Activated naive CD4-positive, alpha-beta T cell treated with anti-CD3 and anti-CD28 coated beads, Interleukin-2, amount 10 ng/mL, durations not matched to agents 7 days and 5 days (primary cell): ENCODE data around the gene ARTN.

Experiments used
- CTCF ChIA-PET: fragments of 350-600 bp; sonication (Branson Sonifier 250); formaldehyde crosslinking; loops from one replicate; lab custom pipeline; 2021; ENCODE audit warnings: antibody characterized with exemption; lab: Charles Lee
- DNase-seq: peaks from one replicate; pipeline ENCODE4 v3.0.0-alpha.2; 2020
- H3K27ac Mint-ChIP-seq: one replicate; pipeline ENCODE4 v1.8.0; 2021; ENCODE audit warnings: mild to moderate bottlenecking, moderate library complexity, mixed read lengths
- H3K27me3 Mint-ChIP-seq: one replicate; pipeline ENCODE4 v1.8.0; 2021; ENCODE audit warnings: mild to moderate bottlenecking, mixed read lengths
- H3K36me3 Mint-ChIP-seq: one replicate; pipeline ENCODE4 v1.8.0; 2021; ENCODE audit warnings: mixed read lengths
- H3K4me1 Mint-ChIP-seq: one replicate; pipeline ENCODE4 v1.8.0; 2021; ENCODE audit warnings: mixed read lengths
- H3K4me3 Mint-ChIP-seq: one replicate; pipeline ENCODE4 v1.8.0; 2021; ENCODE audit warnings: mild to moderate bottlenecking, moderate library complexity, mixed read lengths
- H3K9me3 Mint-ChIP-seq: one replicate; pipeline ENCODE4 v1.8.0; 2021; ENCODE audit warnings: mixed read lengths

ARTN gene, protein sequence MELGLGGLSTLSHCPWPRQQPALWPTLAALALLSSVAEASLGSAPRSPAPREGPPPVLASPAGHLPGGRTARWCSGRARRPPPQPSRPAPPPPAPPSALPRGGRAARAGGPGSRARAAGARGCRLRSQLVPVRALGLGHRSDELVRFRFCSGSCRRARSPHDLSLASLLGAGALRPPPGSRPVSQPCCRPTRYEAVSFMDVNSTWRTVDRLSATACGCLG

DNA sequence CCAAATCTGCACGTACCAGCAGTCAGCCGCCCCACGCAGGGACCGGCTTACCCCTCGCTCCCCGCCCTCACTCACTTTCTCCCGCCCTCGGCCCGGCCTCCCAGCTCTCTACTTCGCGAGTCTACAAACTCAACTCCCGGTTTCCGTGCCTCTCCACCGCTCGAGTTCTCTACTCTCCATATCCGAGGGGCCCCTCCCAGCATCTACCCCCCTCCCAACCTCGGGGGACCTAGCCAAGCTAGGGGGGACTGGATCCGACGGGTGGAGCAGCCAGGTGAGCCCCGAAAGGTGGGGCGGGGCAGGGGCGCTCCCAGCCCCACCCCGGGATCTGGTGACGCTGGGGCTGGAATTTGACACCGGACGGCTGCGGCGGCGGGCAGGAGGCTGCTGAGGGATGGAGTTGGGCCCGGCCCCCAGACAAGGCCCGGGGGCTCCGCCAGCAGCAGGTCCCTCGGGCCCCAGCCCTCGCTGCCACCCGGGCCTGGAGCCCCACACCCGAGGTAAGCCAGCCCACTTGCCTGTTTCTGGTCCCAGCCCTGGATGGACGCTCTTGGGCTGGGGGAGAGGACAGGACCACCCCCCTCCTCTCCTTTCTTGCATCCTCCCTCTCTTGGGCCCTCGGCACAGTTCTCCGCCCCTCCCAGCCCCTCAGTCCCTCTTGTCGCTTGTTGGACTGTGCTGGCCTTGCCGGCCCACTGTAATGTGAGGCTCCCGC lies at the start of gene ARTN:
Gene ARTN (plus strand): TSS at position 416 of the 715 bp plus-strand sequence. CDS start 1,856 bp downstream, outside the sequence.
- Mint-ChIP-seq H3K9me3 (no peaks in the 10 kb centered on the region), H3K36me3 (no peaks in the 10 kb centered on the region), H3K4me3 (no peak within 1 kb of the TSS), H3K27ac (no peak within 1 kb of the TSS), H3K4me1 (peaks cover 14% of the 10 kb centered on the region), H3K27me3 (peaks cover 55% of the 10 kb centered on the region)
- CTCF ChIA-PET: interaction anchor here (0.6 to 13.7 kb wide), 28 partner anchors 8 to 703 kb away, joined by 3 to 452 read pairs (median 4); partner anchors contain the start of genes ATP6V0B, IPO13 and PTPRF
- DNase-seq: peak; percentile 25

- H3K4me1 Mint-ChIP-seq: peaks cover 4% of the 10 kb centered on the region
- CTCF ChIA-PET: interaction anchor here (1.4 kb wide), 1 partner anchor 48 kb away, joined by 3 read pairs; the partner anchor contains the start of gene ARTN
- H3K36me3 Mint-ChIP-seq: no peaks in the 10 kb centered on the region
- no peaks in the 10 kb centered on the region for H3K27me3 Mint-ChIP-seq
- no peak overlapping the region for H3K27ac Mint-ChIP-seq
- H3K9me3 Mint-ChIP-seq: no peaks in the 10 kb centered on the region
- no peak overlapping the region for H3K4me3 Mint-ChIP-seq
- no peak for DNase-seq
These were observed 48.3 kb upstream of the ARTN start for GRCh38 chr1:43885279-43885801.

DNA sequence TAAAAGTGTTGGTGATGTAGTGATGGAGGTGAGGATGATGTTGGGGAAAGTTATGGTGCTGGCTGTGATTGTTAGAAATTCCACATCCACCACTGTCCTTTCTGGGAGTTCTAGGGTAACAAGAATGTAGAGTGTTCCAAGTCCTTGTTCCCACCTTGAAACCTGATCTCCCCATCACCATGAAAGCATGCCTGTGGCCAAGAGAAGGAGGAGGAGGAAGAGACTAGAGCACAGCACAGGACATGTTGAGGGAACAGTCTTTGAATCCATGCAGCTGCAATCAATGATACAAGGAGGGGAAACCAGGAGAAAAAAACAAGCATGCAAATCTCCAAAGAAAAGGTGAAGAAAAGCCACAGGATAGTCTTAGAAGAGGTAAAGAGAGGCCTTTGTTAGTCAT lies 45.9 kb upstream of the ARTN start:
- Mint-ChIP-seq H3K9me3 (no peaks in the 10 kb centered on the region), H3K27ac (no peak overlapping the region), H3K27me3 (no peaks in the 10 kb centered on the region), H3K36me3 (no peaks in the 10 kb centered on the region), H3K4me3 (no peak overlapping the region), H3K4me1 (peaks cover 4% of the 10 kb centered on the region)
- CTCF ChIA-PET: no interaction called here
- no peak for DNase-seq

GRCh38 chr1:43890815-43891214 lies 42.8 kb upstream of the ARTN start:
- Mint-ChIP-seq H3K27ac (no peak overlapping the region), H3K4me1 (no peaks in the 10 kb centered on the region), H3K4me3 (no peak overlapping the region), H3K9me3 (no peaks in the 10 kb centered on the region), H3K36me3 (no peaks in the 10 kb centered on the region), H3K27me3 (no peaks in the 10 kb centered on the region)
- CTCF ChIA-PET: no interaction called here
- DNase-seq: no peak

- Mint-ChIP-seq H3K36me3 (peaks cover 4% of the 10 kb centered on the region), H3K27me3 (no peaks in the 10 kb centered on the region), H3K9me3 (no peaks in the 10 kb centered on the region), H3K4me3 (no peak overlapping the region), H3K4me1 (no peaks in the 10 kb centered on the region), H3K27ac (no peak overlapping the region)
- CTCF ChIA-PET: no interaction called here
- no peak for DNase-seq
These were observed 40.6 kb upstream of the ARTN start for GRCh38 chr1:43893006-43893405.

GRCh38 chr1:43898981-43899380 lies 34.6 kb upstream of the ARTN start:
- Mint-ChIP-seq H3K27ac (no peak overlapping the region), H3K36me3 (peaks cover 6% of the 10 kb centered on the region)
- CTCF ChIA-PET: no interaction called here

DNA sequence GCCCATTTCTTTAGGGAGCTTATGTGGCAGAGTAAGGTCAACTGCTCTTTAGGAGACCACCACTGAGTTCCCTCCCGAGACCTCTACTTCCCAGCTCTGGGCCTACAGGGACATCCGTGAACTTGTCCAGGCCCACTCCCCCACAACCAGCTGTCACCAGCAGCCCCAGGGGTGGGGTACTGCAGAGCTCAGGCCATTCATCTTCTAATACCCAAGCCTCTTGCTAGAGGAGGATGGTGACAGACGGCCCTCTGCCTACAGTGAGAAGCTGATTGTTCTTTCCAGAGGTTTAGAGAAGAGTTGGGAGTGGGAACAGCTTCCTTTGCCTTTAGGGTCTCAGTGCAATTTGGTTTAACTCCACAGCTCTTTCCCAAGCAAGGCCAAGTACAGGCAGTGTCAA lies 33.2 kb upstream of the ARTN start:
- peaks cover 6% of the 10 kb centered on the region for H3K36me3 Mint-ChIP-seq
- no peak overlapping the region for H3K4me3 Mint-ChIP-seq
- H3K27ac Mint-ChIP-seq: no peak overlapping the region
- no peaks in the 10 kb centered on the region for H3K27me3 Mint-ChIP-seq
- CTCF ChIA-PET: interaction anchor here (0.9 to 2.5 kb wide), 3 partner anchors 30 to 136 kb away, joined by 3 to 7 read pairs (median 3); no protein-coding TSS in a partner anchor
- H3K9me3 Mint-ChIP-seq: no peaks in the 10 kb centered on the region
- DNase-seq: no peak
- H3K4me1 Mint-ChIP-seq: no peaks in the 10 kb centered on the region

More at GRCh38 chr1:43898981-43899380, 34.6 kb upstream of the ARTN start:
- Mint-ChIP-seq H3K27me3 (no peaks in the 10 kb centered on the region), H3K4me1 (no peaks in the 10 kb centered on the region), H3K9me3 (no peaks in the 10 kb centered on the region), H3K4me3 (no peak overlapping the region)
- DNase-seq: no peak

DNA sequence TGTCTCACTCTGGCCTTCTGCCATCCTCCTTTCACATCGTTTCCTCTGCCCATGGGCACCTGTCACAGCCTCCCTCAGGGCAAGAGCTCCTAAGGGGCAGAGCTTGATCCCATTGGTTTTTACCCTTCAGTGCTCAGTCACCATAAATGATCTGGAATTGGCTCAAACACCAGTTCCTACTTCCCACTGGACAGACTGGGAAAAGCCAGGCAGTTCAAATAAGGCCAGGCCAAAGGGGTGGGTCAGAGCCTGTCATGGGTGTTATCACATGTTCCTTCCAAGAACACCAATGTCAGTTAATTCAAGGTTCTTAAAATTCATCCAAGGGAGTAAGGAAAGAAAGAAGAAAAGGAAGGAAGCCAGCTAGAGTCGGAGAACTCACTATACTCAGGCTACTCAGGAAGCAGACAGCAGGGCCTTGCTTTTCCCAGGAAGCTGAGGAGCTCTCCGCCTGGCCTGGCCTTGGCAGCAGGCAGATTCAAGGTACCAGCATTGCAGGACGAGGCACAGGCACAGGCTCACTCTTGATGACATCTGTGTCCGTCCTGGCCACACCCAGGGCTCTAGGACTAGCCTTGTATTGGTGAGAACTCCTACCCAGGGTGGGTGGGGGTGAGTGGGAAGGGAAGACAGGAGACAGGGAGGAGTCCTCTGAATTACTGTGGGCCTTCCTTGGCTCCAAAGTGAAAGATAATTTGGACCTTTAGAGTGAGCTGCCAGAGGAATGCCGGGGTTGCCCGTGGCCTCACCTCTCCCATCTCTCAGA lies 32.2 kb upstream of the ARTN start:
- H3K9me3 Mint-ChIP-seq: no peaks in the 10 kb centered on the region
- no peaks in the 10 kb centered on the region for H3K27me3 Mint-ChIP-seq
- no peak for DNase-seq
- no peak overlapping the region for H3K27ac Mint-ChIP-seq
- peaks cover 6% of the 10 kb centered on the region for H3K36me3 Mint-ChIP-seq
- H3K4me3 Mint-ChIP-seq: no peak overlapping the region
- CTCF ChIA-PET: interaction anchor here (2.5 to 2.8 kb wide), 2 partner anchors 33 to 138 kb away, joined by 7 to 12 read pairs; no protein-coding TSS in a partner anchor
- H3K4me1 Mint-ChIP-seq: no peaks in the 10 kb centered on the region

GRCh38 chr1:43902058-43902831 lies 31.4 kb upstream of the ARTN start:
- H3K27me3 Mint-ChIP-seq: no peaks in the 10 kb centered on the region
- peaks cover 6% of the 10 kb centered on the region for H3K36me3 Mint-ChIP-seq
- H3K4me3 Mint-ChIP-seq: no peak overlapping the region
- CTCF ChIA-PET: interaction anchor here (2.5 to 2.8 kb wide), 2 partner anchors 33 to 139 kb away, joined by 7 to 12 read pairs; no protein-coding TSS in a partner anchor
- no peak overlapping the region for H3K27ac Mint-ChIP-seq
- no peaks in the 10 kb centered on the region for H3K4me1 Mint-ChIP-seq
- no peaks in the 10 kb centered on the region for H3K9me3 Mint-ChIP-seq
- no peak for DNase-seq

GRCh38 chr1:43904660-43905551 lies 28.7 kb upstream of the ARTN start:
- no peak overlapping the region for H3K27ac Mint-ChIP-seq
- CTCF ChIA-PET: interaction anchor here (1.0 kb wide), 1 partner anchor 142 kb away, joined by 3 read pairs; no protein-coding TSS in a partner anchor

DNA sequence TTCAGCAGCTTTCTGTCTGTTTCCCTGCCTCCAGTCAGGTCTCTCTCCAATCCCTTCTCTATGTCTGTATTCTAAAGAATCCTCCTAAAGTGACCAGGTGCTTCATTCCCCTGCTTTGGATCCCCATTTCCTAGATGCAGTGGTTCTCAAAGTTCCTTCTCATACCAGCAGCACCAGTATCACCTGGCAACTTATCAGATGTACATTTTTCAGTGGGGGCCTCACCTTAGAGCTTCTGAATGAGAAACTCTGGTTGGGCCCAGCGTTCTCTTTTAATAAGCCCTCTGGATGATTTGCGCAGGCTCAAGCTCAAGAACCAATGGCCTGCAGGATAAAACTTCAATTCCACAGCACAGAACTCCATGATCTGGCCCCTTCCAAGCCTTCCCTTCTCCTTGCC lies 25.4 kb upstream of the ARTN start:
- CTCF ChIA-PET: no interaction called here
- Mint-ChIP-seq H3K27me3 (no peaks in the 10 kb centered on the region), H3K4me3 (no peak overlapping the region), H3K9me3 (no peaks in the 10 kb centered on the region), H3K36me3 (no peaks in the 10 kb centered on the region), H3K4me1 (no peaks in the 10 kb centered on the region), H3K27ac (no peak overlapping the region)
- no peak for DNase-seq

More at GRCh38 chr1:43904660-43905551, 28.7 kb upstream of the ARTN start:
- no peaks in the 10 kb centered on the region for H3K4me1 Mint-ChIP-seq
- H3K36me3 Mint-ChIP-seq: peaks cover 3% of the 10 kb centered on the region
- H3K9me3 Mint-ChIP-seq: no peaks in the 10 kb centered on the region
- H3K4me3 Mint-ChIP-seq: no peak overlapping the region
- no peaks in the 10 kb centered on the region for H3K27me3 Mint-ChIP-seq
- no peak for DNase-seq

DNA sequence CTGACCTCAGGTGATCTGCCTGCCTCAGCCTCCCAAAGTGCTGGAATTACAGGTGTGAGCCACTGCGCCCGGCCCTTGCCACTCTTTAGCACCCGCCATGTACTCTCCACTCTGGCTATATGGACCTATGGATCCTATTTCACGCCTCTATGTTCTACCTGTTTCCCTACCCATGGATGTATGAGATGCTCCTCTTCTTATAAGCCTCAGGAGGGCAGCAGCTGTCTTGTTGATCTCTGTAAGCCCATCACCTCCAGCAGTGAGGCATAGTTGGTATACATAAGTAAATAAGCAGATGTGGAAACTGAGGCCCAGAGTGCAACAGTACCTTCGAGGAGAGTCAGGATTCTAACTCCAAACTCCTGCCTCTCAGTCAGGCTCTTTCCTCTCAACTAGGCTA lies 24.7 kb upstream of the ARTN start:
- Mint-ChIP-seq H3K27me3 (no peaks in the 10 kb centered on the region), H3K4me3 (no peak overlapping the region), H3K36me3 (no peaks in the 10 kb centered on the region), H3K27ac (no peak overlapping the region), H3K4me1 (no peaks in the 10 kb centered on the region), H3K9me3 (no peaks in the 10 kb centered on the region)
- CTCF ChIA-PET: no interaction called here
- no peak for DNase-seq
